HG02642 (cell line): ENCODE data around the gene ZNF740.
"Not testable (repeated sequence)": the region's sequence is repeated elsewhere in the genome, so short reads cannot be mapped to it uniquely, and the experiment has no call there.

Experiments used
- ATAC-seq: cut with Tn5 transposase; IDR thresholded peaks from one replicate; pipeline ENCODE4 v1.9.1; 2021; ENCODE audit warnings: mild to moderate bottlenecking; ENCODE audit not compliant: unreplicated experiment, poor library complexity

The ZNF740 gene

DNA sequence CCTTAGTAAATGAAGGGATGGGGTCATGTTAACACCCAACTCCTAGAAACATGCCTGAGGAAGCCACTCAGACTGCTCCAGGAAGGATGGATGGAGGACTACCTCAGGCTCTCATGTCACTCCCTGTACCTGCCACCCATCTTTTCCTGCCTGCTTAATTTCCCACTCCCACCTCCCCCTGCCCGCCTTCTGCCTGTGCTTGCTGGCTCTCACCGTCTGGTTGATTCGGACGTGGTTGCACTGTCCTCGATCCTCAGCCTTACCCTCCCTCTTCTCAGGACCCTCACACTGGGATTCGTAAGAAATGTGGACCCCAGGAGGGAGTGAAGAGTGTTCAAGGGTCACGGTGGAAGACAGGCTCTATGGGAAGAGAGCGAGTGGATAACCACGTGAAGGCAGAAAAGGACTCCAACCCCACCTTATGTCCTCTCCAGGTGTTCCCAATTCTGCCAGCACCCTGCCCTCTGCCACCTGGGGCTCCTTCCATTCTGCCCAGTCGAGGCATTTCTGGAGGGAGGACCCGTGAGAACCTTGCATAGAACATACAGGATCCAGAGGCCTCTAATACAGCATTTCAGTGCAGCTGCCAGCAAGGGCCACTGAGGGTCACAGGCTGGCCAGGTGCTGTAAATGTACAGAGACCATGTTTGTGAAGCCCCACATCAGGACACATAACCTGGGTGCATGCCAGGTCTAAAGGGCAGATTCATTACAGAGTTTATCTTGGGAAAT, 13.6 kb downstream of the ZNF740 start:
- ATAC-seq, result no peak

DNA sequence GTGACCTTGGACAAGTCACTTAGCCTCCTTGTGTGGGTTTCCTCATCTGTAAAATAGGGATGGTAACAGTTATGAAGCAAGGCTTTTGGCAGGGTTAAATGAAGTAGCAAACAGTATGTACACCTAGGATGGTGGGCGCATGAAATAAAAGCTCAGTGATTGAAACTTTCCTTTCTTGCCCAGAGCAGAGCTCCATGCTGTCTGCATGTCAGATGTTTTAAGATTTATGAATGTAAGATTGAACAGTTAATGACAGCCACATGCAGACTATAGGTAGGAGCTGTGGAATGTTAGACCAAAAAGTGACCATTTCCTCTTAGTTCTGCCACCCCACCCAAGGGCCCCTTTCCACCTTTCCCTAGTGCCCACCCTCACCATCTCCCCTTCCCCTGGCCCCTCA, 14.5 kb downstream of the ZNF740 start:
- ATAC-seq, result no peak

DNA sequence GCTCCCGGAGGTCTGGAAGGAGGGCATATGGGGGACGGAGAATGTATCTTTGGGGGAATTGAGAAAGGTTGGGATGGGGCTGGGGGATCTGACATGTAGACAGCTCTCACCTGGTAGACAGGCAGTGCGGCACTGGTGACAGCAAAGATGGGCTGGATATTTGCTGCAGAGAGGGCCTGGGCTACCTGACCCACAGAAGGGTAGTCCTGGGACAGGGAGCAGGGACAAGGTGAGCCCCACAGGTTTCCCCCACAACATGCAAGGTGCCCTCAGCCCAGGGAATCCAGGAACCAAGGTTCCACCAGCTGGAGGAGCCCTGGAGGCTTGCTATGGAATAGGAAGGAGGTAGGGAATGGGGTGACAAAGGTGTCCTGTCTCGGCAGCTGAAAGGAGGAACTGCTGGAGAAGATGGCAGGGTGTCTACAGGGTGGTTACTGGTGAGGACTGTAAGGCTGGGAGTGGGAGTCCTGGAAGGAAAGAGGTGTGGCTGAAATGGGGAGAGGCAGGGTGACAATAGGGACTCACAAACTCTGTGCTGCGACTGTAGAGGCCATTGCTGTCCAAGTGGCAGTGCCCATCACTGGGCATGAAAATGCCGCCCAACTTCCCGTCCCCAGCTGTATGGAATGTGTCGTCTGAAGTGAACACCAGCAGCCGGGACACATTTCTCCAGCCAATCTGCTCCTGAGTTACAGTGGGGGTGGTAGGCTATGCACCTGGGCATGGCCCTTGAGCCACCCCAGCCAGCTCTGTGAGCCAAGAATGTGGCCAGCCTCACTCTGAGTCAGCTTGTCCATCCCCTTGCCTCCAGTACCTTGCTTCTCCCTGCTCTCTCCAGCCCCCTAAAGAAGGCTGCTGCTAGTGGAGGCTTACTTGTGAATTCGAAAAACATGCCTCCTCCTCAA, 15.2 kb downstream of the ZNF740 start:
- ATAC-seq, result no peak

DNA sequence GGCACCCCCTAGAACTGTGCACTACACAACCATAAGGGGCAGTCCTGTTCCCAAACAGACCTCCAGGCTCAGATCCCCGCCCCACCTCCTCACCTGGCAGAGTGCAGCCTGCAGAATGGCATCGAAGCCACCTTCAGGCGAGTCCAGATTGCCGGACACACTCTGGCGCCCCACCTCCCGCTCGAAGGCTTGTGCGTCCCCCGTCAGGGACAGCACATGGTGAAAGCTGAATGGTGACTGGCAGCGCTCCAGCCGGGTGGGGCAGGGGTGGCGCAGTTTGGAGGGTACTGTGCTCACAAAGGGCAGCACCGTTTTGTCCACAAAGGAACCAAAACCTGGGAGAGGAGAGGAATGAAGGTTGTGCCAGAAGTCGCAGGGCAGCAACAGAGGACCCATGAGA, 16.0 kb downstream of the ZNF740 start:
- ATAC-seq, result no peak

DNA sequence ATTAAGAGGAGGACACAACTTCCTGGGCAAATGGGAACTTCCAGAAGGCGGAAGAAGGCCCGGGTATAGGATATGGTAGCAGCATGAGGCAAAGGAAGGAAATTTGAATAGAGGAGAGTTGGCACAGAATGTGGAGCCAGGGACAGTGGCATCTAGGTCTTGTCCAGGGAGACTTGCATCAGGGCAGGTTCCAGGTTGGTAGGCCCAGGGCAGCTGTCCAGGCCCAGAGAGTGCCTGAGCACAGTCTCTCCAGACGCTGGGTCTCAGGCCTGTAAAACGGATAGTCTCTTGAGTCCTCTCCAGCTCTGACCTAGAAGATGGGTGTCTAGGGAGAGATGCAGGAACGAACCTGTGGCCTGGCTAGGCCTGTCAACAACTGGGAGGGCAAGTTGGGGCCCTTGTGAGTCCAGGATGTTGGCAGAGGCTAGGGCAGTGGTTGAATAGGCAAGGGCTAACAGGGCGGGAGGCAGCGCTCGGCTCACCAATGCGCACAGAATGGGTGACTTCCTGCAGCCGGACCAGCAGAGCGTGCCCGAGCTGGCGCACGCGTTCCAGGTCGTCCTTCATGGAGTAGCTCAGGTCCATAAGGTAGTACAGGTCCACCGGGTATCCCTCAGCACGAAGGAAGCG, 16.6 kb downstream of the ZNF740 start:
- no peak for ATAC-seq

DNA sequence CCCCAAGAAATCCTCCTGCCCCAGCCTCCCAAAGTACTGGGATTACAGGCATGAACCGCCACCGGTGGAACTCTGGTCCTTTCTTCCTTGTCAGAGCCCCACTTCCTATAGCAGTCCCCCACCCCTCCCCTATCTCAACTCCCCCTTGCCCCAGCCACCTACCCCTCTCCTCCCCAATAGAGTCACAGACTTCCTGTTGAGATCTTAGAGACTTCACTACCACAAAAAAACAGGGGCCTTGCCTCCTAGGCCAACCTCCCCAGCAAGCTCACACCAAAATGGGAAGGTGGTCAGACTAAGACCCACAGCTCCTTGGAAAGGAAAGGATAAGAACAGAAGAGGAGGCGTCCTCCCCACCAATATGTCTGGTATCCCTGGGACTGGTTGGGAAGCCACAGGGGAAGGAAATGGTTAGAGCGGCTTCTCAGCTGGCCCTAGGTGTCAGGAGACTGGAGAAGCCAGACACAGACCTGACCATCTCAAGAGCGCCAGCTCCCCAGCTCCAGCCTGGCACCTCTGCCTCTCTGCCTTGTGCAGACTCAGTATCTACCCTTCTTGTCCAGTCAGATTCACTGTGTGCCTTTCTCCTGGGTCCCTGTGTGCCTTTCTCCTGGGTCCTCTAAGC, 18.1 kb downstream of the ZNF740 start:
- no peak for ATAC-seq

DNA sequence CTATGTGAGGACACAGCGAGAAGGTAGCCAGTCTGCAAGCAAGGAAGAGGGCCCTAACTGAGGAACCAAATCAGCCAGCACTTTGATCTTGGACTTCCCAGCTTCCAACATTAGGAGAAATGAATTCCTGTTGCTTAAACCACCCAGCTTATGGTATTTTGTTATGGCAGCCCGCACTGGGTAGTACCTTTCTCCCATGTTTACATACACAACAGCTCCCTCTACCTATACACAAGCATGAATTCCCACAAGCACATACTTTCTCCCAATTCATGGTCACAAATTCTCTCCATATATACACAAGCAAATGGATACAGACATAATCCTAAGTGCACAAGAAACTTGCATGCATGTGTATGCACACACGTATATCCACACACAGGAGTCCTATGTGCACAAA, 19.2 kb downstream of the ZNF740 start:
- ATAC-seq, result no peak

DNA sequence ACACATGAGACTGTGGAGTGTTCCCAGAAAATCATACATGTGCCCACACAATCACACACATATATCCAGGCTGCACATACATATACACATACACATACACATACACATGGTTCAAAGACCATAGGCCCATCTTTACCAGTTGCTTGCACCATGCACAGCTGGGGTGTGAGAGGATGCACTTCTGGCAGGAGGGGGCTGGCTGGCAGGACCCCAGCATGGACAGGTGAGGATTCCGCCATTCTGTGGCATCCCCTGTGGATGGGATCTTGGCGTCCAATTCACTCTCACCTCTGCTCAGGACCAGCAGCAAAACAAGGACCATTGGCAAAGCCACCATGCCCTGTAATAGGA, 19.6 kb downstream of the ZNF740 start:
- no peak for ATAC-seq

DNA sequence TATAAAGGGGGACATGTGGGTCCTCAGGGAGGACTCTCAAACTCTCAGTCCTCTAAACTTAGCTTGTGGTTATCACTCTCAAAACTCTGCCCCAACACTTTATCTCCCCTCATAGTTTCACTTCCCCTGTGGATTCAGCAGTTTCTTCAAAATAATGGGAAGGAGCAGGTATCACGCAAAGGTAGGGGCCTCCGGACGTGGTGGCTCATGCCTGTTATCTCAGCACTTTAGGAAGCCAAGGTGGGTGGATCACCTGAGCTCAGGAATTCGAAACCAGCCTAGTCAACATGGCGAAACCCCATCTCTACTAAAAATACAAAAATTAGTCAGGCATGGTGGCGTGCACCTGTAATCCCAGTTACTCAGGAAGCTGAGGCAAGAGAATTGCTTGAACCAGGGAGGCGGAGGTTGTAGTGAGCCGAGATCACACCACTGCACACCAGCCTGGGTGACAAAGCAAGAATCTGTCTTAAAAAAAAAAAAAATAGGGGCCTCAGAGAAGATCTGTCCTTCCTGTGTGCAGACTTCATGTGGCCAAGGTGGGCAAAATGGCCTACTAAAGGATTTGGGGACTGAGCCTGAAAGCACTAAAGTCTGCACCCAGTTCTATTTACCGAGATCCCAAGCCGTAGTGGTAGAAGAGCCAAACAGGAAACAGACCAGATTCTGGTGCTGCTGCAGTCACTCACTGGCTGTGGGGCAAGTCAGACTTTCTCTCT, 20.1 kb downstream of the ZNF740 start:
- ATAC-seq, result peak; percentile 50

DNA sequence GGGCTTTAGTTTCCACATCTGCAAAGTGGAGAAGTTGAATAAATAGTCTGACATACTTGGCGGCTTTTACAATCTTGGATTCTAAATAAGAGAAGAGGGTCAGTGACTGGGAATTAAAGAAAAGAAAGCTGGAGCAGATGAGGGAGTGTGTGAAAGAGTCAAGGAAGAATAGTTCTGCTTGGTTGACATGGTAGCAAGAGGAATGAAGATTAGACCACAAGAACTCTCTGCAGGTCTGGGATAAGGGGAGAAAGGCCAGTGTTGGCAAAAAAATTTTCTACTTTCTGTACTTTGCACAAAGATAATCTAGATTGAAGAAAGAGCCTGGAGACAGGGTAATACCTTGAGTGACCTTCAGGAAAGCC, 20.6 kb downstream of the ZNF740 start:
- no peak for ATAC-seq

DNA sequence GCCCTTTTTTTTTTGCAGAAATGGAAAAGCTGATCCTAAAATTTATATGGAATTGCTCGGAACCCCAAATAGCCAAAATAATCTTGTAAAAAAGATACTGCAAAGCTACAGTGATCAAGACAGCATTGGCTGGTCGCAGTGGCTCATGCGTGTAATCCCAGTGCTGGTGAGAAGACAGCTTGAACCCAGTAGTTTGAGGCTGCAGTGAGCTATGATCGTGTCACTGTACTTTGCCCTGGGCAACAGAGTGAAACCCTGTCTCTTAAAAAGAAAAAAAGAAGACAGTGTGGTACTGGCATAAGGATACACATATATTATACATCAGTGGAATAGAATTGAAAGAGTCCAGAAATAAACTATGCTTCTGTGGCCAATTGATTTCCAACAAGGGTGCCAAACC, 21.1 kb downstream of the ZNF740 start:
- ATAC-seq, result no peak

DNA sequence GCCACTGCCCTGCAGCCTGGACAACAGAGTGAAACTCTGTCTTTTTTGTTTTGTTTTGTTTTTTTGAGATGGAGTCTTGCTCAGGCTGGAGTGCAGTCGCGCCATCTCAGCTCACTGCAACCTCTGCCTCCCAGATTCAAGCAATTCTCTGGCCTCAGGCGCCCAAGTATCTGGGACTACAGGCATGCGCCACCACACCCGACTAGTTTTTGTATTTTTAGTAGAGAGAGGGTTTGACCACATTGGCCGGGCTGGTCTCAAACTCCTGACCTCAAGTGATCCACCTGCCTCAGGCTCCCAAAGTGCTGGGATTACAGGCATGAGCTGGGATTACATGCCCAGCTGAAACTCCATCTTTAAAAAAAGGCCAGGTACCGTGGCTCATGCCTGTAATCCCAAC, 21.8 kb downstream of the ZNF740 start:
- ATAC-seq, result not testable (repeated sequence)

DNA sequence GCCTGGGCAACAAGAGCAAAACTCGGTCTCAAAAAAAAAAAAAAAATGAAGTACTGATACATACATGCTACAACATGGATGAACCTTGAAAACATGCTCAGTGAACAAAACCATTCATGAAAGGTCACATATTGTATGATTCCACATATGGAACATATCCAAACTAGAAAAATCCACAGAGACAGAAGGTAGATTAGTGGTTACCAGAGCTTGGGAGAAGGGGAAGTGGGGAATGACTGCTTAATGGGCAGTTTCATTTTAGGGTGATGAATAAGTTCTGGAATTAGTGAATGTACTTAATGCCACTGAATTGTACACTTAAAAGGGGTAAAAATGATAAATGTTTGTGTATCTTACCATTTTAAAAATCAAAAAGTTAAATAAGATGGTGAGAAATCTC, 23.8 kb downstream of the ZNF740 start:
- no peak for ATAC-seq

DNA sequence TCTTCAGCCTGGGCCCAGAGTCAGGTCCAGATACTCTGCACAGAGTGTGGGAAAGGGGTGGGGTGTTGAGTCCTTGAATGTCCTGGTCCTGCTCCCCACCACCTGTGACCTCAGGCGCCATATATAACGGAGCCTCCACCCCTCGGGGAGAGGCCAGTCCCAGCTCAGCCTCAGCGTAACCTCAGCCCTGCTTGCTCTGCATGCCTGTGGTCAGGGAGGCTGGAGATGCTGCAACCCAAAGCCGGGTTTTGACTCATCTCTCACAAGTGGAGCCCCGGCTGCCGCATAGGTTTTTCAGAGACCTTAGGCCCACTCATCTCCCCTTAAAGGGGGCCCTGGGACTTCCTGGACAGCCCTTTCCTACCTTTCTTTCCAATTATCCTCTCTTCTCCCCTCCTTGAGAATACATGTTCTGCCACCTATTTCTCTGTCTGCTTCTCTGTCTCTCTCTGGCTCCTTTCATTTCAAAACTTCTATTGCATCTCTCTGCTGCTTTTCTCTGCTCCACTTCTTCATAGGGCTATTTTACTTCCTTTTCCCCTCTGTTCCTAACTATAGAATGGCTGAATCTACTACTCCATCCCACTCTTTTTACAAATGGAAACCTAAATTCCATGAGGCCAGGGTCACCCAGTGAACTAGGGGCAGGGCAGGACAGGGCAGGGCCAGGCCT, 25.4 kb downstream of the ZNF740 start:
- ATAC-seq, result peak; percentile 63

DNA sequence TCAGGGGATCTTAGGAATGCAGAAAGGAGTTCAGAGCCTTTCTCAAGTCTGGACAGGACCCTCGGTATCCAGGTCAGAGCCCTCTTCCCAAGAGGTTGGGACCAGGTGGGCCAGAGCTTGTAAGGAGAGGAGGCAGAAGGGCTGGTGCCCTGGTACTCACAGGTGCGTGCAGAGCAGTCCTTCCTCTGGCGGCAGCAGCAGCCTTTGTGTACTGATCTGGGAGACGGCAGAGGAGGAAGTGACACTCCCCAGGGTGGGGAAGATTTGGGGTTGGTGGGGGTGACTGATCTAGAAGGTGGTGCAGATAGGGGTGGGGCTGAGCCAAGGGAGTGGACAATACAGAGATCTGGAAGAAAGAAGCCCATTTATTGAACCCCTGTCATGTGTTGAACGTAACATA, 26.5 kb downstream of the ZNF740 start, which contains the start of gene ITGB7:
Gene ITGB7 (minus strand): TSS at position 210 of the 400 bp plus-strand sequence. CDS start 6,808 bp downstream, outside the sequence.
- peak; percentile 52 for ATAC-seq

DNA sequence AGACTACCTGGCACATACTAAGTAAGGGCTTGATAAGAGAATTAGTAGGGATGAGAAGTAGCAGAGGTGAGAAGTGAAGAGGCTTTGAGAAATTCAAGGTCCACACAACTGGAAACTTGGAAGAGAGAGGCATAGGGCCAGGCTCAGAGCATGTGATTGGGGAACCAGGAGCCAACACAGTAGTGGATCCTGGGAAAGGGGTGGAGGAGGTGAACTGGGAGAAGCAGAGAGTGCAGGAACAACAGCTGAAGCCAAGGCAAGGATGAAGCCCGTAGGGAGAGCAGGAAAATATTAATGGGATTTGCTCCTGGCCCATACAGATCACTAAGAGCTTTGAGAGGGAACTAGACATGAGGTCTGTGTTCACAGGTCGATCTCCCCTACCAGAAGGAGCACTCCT, 27.9 kb downstream of the ZNF740 start:
- ATAC-seq, result no peak

DNA sequence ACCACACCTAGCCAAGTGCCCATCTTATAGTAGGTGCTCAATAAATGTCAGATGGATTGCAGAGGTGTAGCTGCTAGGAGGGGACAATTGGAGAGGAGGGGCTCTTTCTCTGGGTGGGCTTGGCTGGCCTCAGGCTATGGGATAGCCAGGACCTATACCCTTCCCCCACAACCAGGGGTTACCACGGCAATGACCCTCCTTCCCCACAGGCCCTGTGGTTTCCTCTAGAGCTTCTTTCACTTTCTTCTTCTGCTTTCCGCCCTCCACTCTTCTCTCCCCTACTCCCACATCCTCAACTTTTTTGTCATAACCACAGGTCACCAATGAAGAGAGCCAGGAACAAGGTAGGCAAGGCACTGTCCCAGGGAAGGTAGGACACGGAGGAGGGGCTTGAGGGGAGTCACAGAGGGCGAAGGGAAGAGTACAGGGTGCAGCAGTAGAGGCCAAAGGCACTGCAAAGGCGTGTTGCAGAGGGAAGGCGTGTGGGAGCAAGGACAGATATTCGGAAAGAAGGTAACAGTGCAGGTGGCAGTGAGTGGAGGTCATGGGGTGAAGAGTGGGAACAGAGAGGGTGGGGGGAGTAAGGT, 28.4 kb downstream of the ZNF740 start:
- peak; percentile 41 for ATAC-seq

DNA sequence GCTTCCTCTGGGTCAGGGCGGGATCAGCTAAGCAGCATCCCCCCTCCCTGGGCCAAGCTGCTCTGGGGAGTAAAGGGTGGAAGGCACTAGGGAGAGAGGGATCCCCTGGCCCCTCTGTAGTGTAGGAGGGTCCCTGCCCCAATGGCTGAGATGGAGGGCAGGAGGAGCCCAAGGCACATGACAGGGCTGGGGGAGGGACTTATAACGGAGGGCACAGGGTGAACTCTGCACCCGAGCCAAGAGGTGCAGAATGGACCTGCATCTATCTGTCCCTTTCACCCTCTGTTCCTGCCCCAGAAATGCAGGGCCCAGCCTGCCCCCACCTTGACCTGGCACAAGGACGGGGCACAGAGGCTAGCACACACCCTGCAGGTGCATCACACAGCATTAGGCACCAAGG, 30.3 kb downstream of the ZNF740 start:
- no peak for ATAC-seq
